HG02870 (cell line): ENCODE data around the gene INHBE.
"Not testable (repeated sequence)": the region's sequence is repeated elsewhere in the genome, so short reads cannot be mapped to it uniquely, and the experiment has no call there.

Experiments
- ATAC-seq: cut with Tn5 transposase; IDR thresholded peaks from one replicate; pipeline ENCODE4 v1.9.1; 2021; ENCODE audit warnings: mild to moderate bottlenecking, moderate library complexity; ENCODE audit not compliant: unreplicated experiment

The INHBE gene

GRCh38 chr12:57496822-57497221, 41.7 kb downstream of the INHBE start:
- no peak for ATAC-seq

DNA sequence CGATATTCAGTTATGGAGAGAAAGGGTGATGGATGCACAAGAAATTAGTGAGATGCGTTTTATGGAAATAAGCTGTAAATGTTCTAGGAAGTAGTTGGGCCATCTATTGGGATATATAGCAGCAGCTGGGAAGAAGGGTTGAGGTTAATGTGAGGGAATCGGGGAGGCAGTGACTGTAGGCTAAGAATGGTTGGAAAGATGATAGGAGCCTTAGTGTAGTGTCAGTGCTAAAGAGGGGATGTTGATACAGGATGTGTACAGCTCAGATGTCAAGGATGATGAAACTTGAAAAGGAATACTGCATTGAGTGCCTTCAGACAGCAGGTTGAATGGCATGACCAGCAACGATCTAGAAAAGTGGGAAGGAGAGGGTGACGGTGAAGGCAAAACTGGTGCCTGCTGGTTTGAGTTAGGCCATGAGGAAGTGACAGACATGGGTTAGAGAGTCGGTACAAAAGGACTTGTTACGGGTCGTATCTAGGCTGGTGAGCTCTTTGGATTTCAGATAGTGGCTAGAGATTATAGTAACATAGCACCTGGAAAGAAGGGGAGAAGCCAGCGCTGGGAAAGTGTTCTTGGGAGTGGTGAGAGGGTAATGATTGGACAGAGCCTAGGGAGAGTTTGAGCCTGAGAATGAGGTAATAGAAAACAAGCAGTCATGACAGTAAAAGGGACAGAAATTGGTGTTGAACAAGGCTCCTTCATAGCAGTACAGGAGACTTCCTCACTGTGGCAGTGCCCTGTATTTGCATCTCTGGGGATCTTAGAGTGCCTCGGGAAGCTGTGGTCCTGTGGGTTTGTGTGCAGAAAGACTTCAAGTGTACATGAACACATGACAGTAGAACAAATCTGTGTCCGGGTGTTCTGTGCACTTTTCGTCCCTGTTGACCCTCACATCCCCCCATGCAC, 42.4 kb downstream of the INHBE start:
- ATAC-seq, result no peak

DNA sequence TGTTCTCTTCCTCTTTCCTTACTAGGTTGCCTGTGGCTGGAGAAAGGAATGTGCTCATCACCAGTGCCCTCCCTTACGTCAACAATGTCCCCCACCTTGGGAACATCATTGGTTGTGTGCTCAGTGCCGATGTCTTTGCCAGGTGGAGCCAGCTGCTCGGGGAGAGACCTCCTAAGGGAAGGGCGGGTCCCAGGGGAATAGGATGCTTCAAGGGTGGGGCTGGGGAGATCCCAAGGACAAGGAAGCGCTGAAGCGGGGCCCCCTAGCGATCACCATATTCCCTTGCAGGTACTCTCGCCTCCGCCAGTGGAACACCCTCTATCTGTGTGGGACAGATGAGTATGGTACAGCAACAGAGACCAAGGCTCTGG, 43.0 kb downstream of the INHBE start:
- ATAC-seq, result no peak

GRCh38 chr12:57498571-57498970, 43.5 kb downstream of the INHBE start:
- no peak for ATAC-seq

DNA sequence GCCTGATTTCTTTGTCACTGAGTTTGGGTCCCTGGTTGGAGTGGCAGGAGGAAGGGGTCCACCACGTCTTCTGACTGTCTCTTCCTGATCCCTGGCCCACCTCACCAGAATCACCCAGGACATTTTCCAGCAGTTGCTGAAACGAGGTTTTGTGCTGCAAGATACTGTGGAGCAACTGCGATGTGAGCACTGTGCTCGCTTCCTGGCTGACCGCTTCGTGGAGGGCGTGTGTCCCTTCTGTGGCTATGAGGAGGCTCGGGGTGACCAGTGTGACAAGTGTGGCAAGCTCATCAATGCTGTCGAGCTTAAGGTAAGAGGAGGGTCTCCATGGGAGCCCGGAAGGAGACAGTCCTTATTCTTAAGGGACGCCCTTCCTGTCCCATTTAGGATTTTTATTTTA, 45.1 kb downstream of the INHBE start:
- no peak for ATAC-seq

DNA sequence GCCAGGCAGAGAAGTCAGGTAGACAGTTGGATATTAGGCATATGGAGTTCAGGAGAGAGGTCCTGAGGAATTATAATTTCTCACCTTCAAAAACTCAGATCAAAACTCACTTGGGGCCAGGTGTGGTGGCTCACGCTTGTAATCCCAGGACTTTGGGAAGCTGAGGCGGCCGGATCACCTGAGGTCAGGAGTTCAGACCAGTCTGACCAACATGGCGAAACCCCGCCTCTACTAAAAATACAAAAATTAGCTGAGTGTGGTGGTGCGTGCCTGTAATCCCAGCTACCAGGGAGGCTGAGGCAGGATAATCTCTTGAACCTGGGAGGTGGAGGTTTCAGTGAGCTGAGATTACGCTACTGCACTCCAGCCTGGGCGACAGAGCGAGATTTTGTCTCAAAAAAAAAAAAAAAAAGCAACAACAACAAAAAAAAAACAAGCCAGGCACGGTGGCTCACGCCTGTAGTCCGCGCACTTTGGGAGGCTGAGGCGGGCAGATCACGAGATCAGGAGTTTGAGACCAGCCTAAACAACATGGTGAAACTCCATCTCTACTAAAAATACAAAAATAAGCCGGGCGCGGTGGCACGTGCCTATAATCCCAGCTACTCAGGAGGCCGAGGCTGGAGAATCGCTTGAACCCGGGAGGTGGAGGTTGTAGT, 47.3 kb downstream of the INHBE start:
- not testable (repeated sequence) for ATAC-seq

DNA sequence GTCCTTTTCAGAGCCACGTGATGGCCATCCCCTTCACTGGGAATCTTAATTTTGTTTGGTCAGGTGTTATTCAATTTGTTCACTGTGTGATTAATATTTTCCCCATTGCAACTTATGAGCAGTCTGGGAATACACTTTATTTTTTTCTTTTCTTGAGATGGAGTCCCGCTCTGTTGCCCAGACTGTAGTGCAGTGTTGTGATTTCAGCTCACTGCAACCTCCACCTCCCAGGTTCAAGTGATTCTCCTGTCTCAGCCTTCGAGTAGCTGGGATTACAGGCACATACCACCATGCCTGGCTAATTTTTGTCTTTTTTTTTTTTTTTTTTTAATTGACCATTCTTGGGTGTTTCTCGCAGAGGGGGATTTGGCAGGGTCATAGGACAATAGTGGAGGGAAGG, 51.4 kb downstream of the INHBE start:
- not testable (repeated sequence) for ATAC-seq
